HFF-Myc (cell line): Measurements from ENCODE around the gene TRIM52.
A peak's percentile ranks its signal among the peaks of the same experiment; 100 is the strongest.

Experiments
- DNase-seq: peaks from one replicate; pipeline ENCODE4 v3.0.0-alpha.2; 2011; ENCODE audit warnings: low read depth; ENCODE audit errors: extremely low read depth
- H3K4me3 ChIP-seq: replicated peaks from 2 replicates; pipeline ENCODE4 v1.5.1; 2011; ENCODE audit warnings: low read depth, mild to moderate bottlenecking, control low read depth, low read length
- TF ChIP-seq, protein P1 (sequence below): IDR thresholded peaks from 2 replicates; pipeline ENCODE4 v1.5.1; 2012; ENCODE audit warnings: mild to moderate bottlenecking, low read depth, low read length, control low read depth; ENCODE audit errors: missing control alignments

Gene TRIM52

DNA sequence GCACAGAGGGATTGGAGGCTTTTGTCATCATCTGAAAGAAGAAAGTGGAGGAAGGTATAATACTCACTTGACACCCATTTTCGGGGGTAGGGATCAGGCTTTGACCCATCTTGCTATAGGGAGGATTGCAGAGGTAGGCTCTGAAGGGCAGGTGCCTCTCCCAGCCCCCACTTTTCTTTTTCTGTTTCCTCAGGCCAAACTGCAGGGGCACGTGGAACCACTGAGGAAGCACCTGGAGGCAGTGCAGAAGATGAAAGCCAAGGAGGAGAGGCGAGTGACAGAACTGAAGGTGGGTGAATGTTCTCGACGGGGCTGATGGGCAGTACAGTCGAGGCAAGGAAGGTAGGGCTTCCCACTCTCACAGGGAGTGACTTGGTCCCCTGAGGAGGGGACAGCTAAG is 30.4 kb downstream of the TRIM52 start:
- TF ChIP-seq, protein P1, sequence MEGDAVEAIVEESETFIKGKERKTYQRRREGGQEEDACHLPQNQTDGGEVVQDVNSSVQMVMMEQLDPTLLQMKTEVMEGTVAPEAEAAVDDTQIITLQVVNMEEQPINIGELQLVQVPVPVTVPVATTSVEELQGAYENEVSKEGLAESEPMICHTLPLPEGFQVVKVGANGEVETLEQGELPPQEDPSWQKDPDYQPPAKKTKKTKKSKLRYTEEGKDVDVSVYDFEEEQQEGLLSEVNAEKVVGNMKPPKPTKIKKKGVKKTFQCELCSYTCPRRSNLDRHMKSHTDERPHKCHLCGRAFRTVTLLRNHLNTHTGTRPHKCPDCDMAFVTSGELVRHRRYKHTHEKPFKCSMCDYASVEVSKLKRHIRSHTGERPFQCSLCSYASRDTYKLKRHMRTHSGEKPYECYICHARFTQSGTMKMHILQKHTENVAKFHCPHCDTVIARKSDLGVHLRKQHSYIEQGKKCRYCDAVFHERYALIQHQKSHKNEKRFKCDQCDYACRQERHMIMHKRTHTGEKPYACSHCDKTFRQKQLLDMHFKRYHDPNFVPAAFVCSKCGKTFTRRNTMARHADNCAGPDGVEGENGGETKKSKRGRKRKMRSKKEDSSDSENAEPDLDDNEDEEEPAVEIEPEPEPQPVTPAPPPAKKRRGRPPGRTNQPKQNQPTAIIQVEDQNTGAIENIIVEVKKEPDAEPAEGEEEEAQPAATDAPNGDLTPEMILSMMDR: no peak
- no peak overlapping the region for H3K4me3 ChIP-seq
- DNase-seq: no peak

DNA sequence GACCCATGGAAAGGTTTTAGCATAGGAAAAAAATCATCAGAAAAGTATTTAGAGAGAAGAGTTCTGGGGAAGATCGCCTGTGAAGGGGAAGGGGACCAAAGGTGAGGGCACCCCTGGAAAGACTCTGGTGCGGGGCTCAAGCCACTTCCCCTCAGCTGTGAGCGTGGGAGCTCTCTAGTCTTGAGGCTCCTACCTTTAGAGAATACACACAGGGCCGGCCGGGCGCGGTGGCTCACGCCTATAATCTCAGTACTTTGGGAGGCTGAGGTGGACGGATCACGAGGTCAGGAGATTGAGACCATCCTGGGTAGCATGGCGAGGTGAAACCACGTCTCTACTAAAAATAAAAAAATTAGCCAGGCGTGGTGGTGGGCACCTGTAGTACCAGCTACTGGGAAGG is 30.9 kb downstream of the TRIM52 start:
- TF ChIP-seq, protein P1: no peak
- DNase-seq: no peak
- no peak overlapping the region for H3K4me3 ChIP-seq

DNA sequence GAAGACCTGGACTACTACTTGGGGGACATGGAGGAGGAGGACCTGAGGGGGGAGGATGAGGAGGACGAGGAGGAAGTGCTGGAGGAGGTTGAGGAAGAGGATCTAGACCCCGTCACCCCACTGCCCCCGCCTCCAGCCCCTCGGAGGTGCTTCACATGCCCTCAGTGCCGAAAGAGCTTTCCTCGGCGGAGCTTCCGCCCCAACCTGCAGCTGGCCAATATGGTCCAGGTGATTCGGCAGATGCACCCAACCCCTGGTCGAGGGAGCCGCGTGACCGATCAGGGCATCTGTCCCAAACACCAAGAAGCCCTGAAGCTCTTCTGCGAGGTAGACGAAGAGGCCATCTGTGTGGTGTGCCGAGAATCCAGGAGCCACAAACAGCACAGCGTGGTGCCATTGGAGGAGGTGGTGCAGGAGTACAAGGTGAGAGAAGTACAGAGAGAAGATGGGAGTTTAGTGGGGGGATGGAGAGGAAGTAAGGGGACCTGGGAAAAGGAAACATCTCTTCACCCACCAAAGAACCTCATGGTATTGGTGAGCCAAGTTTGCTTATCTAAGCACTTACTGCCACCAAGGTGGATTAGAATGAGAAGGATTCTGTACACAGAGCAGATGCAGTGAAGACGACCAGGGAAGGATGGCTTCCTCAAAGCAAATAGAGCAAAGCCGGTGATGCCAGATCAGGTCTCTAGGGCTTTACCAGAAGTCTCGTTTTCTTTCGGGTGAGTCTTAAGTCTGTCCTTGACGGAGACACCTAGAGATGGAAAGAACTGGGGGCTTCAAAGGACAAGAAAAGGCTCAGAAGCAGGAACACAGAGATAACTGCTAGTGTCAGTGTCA is 36.3 kb downstream of the TRIM52 start:
- peak overlapping the region; percentile 79 for H3K4me3 ChIP-seq
- no peak for DNase-seq
- TF ChIP-seq, protein P1: no peak

DNA sequence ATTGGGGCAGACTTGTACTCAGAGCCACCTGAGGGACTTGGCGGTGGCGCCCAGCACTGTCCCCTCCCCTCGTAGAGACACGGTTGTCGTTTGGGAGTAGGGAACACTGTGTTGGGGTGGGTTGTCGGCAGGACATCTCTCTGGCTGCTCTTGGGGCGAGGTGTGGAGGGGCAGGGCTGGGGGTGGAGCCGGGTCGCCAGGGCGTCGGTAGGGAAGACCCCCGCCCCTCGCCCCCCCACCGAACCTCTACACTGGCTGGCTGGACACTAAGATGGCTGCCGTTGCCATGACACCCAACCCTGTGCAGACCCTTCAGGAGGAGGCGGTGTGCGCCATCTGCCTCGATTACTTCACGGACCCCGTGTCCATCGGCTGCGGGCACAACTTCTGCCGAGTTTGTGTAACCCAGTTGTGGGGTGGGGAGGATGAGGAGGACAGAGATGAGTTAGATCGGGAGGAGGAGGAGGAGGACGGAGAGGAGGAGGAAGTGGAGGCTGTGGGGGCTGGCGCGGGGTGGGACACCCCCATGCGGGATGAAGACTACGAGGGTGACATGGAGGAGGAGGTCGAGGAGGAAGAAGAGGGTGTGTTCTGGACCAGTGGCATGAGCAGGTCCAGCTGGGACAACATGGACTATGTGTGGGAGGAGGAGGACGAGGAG is 37.1 kb downstream of the TRIM52 start:
- H3K4me3 ChIP-seq: peak overlapping the region; percentile 79
- no peak for DNase-seq
- TF ChIP-seq, protein P1: no peak

DNA sequence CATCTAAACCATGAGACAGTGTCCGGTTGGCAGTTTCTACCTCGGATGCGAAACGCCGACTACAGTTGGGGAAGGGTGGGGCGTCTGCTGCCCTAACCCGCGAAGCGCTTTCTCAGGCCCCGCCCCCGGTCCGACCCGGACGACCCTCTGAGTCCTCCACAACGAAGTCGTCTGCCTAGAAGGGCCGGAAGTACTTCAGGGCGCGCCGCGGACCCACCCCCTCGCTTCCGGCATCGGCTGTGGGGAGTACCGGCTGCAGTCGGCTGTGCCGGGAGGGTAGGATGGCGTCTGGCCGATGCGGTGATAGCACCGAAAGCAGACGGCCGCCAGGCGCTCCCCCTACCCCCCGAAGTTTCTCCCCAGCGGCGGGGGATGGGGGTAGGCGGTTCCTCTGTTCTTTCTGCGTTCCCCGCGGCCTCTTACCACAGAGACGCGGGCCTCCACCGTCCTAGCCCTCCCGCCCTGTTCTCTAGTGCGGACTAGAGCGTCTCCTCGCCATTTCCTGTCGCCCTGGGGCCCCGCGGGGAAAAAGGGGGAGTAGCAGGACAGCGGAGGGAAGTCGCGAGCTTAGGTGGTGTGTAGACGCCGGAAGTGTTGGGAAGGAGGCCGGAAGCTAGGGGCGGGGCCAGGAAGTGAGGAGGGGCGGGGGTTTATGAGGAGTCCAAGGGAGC is 37.8 kb downstream of the TRIM52 start, which contains the start of gene TRIM41:
TSS of gene TRIM41 (plus strand) at position 224 of the 671 bp plus-strand sequence. CDS start 719 bp downstream, outside the sequence.
- TF ChIP-seq, protein P1: no peak
- DNase-seq: peak; percentile 93
- peak within 1 kb of the TSS; percentile 79 for H3K4me3 ChIP-seq

DNA sequence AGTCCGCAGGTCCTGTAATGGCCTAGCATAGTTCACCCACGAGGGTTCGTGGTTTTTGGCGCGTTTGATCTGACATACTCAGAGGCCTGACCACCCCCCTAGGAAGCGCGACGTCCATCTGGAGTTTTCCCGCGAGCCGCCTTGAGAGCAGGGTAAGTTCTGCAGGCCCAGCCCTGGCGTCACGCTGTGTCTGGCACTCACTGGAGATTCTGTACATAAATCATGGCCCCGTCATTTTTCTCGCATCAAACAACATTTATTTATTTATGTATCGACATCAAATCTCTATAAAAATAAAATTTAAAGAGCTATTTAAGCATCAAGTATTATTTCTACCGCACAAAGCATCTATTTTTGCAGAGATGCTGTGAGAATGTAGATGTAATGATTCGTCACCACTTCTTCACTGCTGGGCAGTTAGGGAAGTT is 38.3 kb downstream of the TRIM52 start:
- TF ChIP-seq, protein P1: no peak
- peak overlapping the region; percentile 79 for H3K4me3 ChIP-seq
- no peak for DNase-seq
